Activated naive CD4-positive, alpha-beta T cell treated with anti-CD3 and anti-CD28 coated beads, Interleukin-2, amount 50 U/mL, for 16 hours (primary cell): ENCODE results near the gene TDP1.
A peak's percentile ranks its signal among the peaks of the same experiment; 100 is the strongest.

Experiments used
- DNase-seq: peaks from one replicate; pipeline ENCODE4 v3.0.0-alpha.2; 2020

TDP1 gene

DNA sequence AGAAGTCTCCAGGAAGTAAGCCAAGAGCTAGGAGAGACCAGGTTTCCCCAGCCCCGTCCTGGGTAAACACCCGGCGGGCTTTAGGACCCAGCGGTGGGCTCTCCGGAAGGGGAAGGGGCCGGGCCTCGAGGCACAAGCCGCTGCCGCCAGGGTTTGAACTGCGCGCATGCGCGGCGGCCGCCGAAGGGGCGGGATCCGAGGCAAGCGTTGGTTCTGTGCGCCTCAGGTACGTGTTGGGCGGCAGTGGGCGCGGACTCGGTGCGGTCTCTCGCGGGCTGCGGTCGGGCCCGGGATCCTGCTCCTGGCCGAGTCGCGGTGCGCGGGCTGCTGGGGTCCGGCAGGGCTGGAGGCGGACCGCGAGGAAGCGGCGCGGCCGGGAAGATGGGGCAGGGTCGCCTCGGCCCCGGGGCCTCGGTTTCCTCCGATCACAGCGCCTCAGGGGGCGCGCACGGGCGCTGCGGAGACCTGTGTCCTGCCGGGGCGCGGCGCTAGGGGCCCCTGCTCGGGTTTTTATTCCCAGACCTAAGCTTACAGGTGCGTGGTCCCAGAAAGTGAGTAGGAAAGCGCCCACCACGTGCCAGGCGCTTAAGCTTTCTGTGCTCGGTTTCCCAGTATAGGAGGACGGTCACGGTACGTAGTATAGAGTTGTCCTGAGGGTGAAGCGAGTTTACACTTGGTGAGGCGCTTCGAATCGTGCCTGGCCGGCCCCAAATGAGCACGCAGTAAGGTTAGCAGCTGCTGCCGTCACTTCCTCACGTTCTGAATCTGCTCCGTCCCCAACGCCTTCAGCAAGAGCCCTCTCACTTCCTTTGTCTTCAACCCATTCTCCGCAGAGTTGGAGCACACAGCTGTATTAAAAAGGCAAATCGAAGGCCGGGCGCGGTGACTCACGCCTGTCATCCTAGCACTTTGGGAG is at the start of gene TDP1:
Gene TDP1 (plus strand): TSS at position 183 of the 916 bp plus-strand sequence. CDS start 7,188 bp downstream, outside the sequence.
- DNase-seq, result peak; percentile 98

DNA sequence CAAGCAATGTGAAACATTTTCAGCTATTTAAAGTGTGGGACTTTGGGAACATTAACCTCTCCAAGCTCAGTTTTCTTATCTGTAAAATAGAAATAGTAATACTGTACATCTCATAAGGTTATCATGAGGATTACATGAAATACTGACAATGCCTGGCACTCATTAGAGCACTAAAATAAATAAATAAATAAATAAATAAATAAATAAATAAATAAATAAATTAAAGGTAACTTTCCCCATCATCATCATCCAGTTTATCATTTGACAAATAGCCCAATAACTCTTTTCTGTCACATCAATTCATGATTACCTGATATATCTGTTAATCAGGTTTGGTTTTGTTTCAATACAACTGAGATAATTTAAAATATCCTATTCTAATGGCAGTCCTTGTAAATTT is 49.7 kb upstream of the TDP1 start:
- DNase-seq, result no peak

DNA sequence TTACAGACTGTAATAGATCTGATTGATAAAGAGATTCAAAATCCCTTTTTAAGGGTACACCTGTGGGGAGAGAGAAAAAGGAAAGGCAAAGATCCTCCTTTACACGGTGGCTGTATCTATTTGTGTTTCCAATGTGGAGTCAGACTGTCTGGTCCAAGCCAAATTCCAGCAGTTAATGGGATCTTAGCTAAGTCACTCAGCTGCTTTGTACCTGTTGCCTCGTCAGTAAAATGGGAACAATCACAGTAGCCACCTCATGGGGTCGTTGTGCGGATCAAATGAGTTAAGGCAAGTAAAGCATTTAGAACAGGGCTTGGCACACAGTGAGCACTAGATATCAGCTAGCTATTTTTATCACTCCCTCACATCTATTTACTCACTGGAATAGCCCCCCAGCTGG is 48.1 kb upstream of the TDP1 start:
- no peak for DNase-seq

DNA sequence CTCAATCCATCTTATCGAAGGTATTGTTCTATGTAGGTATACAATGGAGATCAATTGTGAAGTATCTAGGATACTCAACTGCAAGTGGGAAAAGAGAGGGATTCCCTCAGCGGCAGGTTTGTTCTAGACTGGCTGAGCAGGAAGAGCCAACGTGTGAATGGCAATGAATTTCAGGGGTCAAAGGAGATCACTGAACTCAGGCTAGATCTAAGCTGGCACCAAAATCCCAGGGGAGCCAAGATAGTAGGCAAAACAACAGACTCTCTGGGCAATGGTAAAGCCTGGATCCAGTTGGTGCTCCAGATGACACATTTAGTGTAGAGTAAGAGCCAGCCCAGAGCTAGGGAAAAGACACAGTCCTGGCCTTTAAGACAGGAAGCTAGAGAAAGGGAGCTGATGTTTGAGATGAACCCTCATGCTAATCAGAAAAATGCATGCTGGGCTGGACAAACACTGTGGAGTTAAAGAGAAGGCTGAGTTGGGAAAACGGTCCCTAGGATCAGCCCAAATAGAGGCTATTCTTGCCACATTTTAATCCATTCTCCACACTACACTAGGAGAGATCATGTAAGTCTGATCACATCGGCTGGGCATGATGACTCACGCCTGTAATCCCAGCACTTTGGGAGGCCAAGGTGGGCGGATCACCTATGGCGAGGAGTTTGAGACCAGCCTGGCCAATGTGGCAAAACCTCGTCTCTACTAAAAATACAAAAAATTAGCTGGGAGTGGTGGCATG is 46.8 kb upstream of the TDP1 start:
- no peak for DNase-seq

DNA sequence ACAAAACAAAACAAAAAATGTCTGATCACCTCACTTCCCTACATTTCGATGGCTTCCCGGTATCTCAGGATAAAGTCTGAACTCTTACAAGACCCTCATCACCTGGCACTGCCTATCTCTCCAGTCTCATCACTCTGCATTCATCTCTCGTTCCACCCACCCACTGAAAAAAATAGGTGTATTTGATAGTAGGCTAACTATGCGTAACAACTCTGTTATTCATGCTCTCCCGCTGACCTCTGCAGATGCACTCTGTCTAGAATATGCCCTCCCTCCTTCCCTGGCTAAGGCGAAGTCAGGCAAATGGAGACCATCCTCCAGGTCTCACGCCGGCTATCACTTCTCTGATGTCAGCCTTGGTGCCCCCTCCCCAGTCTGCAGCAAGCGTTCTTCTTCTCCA is 46.1 kb upstream of the TDP1 start:
- DNase-seq, result no peak

DNA sequence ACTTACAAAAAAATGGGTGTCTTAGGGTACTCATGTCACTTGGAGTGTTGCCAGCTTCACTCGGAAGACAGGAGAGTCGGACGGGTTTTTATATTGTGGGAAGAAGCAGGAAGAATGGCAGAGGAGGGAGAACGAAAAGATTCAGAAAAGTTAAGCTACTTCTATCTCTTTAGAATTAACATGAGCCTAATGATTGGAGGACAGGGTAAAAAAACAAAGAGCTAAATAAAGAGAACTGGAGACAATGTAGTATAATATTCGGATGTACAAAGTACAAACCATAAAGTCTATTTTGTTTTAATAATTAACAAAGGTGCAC is 45.1 kb upstream of the TDP1 start:
- no peak for DNase-seq

DNA sequence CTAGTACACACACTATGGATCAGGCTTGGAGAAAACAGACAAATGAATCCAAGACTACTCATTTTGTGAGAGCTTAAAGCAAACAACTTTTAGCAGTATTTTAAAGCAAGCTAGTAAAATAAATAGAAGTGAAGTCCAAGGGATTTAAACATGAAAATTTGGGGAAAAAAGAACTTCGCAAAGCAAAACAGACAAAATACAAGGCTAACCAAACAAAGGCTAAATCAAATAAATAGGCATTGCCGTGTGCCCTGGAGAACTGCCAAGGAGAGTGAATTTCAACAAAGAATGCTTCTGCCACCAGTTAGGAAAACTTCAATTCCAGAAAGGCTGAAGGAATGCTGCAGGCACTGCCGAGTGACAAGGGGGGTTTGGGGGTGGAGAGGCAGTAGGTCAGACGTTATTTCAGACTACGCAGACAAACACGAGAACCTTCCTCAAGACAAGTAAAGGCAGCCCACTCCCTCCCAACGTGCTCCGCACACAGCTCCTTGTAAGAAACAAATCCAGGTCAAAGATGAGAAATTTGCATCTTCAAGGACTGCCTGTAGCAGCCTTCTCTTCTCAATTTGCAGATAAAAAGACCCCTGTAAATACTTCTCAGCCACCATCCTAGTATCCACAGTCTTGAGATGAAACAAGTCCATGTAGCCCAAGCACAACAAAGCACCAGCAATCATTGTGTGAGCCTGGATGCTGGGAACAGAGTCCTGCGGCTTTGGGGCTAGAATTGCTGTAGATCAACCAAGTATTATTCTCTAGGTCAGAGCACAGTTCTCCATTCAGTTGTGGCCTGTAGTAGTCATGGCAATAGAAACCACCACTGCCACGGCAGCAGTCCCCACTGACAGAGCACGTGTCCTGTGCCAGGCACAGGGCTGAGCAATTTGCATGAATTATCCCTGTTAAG is 44.5 kb upstream of the TDP1 start:
- no peak for DNase-seq

DNA sequence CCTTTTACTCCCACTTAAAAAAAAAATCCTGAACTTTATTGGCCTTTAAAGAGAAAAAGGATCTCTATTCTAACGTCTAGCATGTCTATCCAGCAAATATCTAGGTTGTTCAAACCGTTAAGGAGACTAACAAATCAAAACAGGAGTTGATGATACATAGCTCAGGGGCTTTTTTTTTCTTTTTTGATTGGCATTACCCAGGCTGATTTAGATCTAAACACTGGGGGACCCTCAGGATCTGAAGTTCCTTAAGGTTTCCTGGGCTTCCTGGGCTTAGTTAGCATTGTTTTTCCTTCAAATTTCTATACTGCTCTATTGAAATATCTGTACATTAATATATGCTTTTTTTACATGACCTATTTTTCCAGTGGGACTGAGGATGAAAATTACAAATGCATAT is 43.5 kb upstream of the TDP1 start:
- no peak for DNase-seq

DNA sequence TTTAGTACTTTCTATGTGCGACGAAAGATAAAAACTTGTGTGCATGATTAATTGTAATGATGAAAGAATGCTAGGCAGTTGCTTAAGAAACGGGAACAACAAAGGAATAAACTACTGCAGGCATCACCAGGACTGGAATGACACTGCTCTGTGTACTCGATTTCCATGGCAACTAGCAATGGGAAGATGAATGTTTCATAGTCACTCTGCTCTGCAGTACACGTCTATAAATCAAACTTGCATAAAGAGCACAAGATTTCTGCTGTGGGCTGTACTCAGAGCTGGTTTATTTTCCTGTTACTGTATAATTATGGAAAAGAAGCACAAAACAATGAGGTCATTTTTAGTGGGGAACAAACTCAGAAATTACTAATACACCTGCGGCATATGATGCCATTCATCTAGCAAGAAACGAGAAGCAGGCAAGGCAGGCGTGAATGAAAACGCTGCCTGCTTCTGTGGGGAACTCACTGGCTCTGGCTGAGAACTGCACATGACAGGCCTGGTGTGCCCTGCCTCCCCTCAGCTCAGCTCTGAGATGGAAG is 43.0 kb upstream of the TDP1 start:
- DNase-seq, result no peak

DNA sequence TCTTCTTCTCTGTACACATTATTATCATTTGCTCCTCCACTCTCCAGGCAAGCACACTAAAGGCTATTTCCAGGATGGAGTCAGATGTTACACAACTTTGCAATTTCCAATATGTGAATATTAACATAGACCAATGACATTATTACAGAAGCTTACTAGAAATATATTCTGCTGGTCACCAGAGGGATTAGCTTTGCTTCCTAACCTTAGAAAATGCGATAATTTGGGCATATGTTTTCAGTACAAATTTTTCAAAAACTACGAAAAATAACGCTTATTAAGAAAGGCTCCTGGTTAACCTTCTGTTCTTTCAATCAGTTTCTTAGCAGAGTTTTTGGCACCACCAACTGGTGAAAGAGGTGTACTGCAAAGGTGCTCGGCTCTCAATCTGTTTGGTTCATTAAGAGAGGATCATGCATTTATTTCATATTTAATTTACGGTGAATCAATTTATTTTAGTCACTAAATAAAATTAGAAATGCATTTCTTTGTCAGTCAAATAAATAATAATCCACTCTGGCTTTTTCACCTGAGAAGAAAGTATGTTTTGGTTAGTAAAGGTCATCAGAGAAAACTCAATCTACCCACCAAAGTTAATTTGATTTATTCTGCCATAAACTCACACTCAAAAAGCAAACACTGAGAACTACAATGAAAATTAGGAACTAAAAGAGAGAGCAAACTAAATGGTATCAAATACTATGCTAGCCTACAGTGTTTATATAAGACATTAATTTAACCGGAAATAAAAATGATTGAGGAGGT is 40.4 kb upstream of the TDP1 start:
- peak; percentile 58 for DNase-seq

DNA sequence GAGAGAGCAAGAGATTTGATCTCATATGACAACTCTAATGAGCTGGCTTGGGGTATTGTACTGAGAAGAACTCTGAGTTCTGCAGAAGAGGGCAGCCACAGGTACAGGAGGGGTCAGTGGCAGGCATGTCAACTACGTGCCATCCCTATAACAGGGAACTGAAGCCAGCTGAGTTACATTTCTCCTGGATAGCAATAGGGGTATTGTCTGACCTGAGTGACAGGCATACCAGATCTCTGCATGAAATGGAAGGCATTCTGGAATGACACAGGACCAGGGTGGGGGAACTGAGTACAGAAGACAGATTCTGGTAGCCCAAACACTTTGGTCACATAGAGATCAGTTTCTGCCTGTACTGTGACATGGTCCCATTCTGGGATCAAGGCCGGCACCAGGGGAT is 37.0 kb upstream of the TDP1 start:
- DNase-seq, result no peak

DNA sequence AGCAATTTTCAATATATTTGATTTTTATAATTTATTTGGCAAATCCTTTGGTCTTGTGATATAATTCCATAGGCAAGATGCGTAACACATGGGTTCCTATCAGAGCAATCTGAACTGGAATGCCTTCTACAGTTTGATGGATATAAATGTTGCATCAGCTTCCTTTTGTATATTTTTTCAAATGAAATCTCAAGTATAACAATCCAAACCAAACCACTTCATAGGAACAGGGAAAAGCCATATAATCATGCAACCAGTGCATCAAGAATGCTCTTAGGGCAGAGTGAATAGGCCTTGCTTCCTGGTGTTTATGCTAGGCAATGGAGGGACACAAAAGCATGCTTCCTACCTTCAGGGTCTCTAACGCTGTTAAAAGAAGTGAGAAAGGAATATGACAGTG is 35.7 kb upstream of the TDP1 start:
- no peak for DNase-seq

DNA sequence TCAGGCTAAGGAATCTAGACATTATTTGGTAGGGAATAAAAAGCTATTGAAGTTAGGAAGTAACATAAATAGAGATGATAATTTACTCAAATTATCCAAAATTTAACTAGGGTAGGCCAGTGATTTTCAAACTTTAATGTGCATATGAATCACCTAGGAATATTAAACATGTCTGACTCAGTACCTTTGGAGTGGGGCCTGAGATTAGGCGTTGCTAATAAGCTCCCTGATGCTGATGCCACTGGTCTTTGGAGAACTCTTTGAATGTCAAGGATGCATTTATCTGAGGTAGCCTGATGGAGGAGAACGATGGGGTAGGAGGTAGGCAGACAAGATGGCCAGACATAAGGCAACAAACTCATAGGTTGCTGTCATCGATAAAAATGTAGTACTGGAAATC is 34.4 kb upstream of the TDP1 start:
- DNase-seq, result no peak

DNA sequence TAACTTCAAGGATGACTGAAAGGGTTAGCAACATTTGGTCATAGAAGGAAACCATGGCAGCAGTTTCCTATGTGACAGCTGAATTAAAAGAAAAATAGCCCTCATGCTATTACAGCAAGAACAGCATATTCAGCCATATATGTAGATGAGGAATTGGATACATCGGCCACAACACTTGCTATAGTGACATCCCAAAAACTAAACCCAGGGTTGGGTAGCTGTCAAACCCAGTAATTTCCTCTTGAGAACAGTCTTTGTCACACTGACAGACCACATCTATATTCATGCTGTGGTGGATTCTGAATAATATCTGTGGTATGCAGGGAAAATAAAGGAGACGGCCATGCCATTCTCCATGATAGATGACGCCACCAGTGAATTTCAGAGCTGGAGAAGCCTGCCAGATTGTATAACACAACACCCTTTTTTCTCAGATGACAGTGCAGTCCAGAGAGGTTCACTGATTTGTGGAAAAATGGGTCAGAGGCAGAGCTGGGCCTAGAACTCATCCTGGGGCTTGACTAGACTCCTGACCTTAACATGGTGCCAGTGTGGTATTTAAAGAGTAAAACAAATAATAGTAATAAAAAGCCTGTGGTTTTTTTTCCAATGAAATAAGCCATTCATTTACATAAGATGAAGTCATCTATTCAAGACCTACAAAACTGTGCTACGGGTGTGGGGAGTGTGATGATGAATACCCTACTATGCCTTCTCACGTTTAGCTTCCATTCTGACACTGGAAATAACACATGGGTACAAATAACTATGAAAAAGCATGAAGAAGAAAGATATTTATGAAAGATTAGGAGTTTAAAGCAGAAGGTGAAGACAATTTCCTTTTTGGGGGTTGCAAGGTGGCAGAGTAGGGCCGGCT is 33.5 kb upstream of the TDP1 start:
- DNase-seq, result no peak

DNA sequence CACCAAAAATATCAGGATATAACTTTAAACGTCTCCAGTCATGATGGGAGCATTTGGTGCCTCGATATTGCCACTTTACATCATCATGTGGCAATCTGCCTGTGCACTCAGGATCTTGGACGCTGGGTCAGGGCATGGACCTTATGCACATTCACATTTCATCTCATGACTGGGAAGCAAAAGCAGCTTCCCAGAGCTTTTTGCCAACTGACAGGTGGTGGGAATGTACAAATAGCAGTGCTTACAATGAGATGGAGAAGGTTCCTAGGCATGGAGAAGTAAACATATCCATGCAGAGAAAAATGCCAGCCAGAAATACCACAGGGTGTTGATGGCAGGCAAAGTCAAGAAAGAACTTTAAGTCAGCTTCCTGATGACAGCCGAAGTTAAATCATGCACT is 31.5 kb upstream of the TDP1 start:
- no peak for DNase-seq

DNA sequence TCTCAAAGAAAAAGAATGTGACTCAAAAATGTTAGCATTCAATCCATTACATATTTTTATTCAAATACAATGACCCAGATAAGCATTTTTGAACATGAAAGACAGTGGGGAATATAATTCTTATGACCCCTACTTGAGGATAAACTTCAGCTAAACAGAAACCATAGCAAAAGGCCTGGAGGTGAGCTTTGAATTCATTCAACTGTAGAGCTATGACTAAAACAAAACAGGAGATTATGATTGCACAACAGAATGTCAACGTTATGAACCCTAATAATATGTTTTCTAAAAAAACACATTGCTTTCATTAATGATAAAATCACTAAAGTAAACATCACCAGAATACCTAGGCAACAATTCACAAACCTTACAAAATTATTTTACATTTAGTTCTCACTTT is 29.0 kb upstream of the TDP1 start:
- no peak for DNase-seq

DNA sequence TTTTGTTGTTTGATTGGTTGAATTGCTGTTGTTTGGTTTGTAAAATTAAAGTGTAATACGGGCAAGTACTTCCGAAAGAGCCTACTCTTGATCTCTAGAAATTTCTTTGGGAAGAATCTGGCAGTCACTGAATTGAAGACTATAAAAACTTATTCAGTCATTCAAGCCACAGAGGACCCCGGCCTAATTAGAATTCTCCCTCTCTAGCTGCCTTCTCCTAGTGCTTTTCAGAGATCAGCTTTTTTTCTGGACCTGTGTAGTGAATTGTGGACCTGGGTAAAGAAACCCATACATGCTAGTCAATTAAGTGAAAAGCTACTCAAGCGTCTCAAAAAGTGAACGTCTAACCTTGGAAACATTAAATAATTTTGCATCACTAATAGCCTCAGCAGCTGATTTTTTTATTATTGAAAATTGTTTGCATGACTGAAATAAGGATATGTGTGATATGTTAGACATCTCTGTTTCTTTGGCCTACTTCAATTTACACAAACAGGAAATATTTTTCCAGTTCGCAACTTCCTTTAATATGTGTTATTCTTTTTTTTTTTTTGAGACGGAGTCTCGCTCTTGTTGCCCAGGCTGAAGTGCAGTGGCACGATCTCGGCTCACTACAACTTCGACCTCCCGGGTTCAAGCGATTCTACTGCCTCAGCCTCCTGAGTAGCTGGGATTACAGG is 28.4 kb upstream of the TDP1 start:
- DNase-seq, result no peak

DNA sequence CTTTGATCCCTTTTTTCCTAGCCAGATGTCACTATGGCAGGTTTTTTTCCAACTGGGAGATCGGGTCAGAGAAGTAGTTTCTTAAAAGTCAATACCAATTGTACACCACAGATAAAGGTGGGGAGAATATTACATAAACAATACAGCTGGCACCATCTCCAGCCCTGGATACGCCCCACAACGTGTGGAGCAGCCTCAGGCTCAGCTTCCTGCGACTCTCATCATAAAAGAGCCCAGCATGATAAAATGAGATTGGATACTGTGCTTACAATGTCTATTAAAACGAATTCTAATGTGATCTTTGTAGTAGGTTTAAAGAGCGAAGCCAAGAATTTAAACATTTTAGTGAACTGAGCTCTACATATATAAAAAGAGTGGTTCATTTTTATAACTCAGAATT is 22.7 kb upstream of the TDP1 start:
- no peak for DNase-seq

DNA sequence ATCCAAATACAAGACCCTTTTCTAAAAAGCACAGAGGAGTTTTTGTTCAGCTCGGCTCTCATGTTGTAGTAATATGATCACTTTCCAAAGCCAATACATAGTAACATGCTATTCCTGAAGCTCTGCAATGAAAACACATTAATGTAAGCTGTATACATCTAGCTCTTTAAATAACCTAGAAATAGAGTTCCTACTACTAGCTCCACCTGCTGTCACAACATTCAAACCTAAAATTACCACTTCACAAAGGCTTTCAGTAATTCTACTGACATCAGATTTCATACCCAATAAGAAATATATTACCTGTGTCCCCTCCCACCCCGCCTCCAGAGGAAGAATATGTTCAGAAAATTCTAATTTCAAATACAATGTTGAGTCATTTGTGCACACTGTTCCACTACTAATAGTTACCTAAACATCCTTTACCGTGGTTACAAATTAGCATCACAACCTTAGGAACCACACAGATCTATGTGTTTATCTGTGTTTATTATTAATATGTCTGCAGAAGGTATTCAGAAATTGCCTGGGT is 19.0 kb upstream of the TDP1 start:
- peak; percentile 17 for DNase-seq

DNA sequence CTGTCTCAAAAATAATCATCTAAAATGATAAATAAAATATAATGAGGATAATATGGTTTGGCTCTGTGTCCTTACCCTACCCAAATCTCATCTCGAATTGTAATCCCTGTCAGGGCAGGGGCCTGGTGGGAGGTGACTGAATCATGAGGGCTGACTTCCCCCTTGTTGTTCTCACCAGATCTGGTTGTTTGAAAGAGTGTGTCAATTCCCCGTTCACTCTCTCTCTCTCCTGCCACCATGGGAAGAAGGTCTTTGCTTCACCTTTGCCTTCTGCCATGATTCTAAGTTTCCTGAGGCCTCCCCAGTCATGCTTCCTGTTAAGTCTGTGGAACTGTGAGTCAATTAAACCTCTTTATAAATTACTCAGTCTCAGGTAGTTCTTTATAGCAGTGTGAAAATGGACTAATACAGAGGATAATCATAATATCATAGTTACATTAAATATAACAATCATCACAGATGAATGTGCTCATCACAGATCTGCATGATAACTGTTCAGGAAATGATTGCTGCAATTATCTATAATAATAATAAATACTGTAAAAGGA is 13.8 kb upstream of the TDP1 start:
- DNase-seq, result no peak
